Measurements from ENCODE around the gene ZNF823. TPM values are rescaled to one million over a fixed set of nuclear protein-coding genes. Genes with fewer than 3 reads are reported as not detected.

Gene ZNF823
- total and polyA plus RNA-seq, 9 of the 15 experiments (the other 6 are each of a cell fraction or from before 2014, with no cell fraction given), result 4.0 to 13.4 (median 6.1) TPM

DNA sequence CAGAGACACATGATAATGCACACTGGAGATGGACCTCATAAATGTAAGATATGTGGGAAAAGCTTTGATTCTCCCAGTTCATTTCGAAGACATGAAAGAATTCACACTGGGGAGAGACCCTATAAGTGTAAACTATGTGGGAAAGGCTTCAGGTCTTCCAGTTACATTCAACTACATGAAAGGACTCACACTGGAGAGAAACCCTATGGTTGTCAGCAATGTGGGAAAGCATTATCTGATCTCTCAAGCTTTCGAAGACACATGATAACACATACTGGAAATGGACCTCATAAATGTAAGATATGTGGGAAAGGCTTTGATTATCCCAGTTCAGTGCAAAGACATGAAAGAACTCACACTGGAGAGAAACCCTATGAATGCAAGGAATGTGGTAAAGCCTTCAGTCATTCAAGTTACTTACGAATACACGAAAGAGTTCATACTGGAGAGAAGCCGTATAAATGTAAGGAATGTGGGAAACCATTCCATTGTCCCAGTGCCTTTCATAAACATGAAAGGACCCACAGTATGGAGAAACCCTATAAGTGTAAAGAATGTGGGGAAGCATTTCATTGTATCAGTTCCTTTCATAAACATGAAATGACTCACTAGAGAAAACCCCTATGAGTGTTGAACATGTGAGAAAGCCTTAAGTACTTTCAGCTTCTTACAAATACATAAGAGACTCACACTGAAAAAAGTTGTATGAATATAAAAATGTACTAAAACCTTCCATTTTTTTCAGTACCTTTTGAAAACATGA, 42.7 kb upstream of the ZNF823 start (continued):
- TF ChIP-seq MAFK (IDR thresholded peaks at IDR 0.05; ENCODE audit: low read length) (no peak), ZC3H4 (CRISPR knock-in tag; IDR thresholded peaks at IDR 0.05; ENCODE audit: borderline replicate concordance) (no peak), EP300 (IDR thresholded peaks at IDR 0.05; ENCODE audit: low read length) (no peak), ZKSCAN8 (CRISPR knock-in tag; IDR thresholded peaks at IDR 0.05) (no peak), SIX5 (IDR thresholded peaks at IDR 0.05; ENCODE audit: borderline replicate concordance in 1 of 2, insufficient read depth in 1 of 2, low read depth in 1 of 2, low read length in 2 of 2) (no peak), ZEB2 (IDR thresholded peaks at IDR 0.05) (peak; percentile 90), RBM34 (IDR thresholded peaks at IDR 0.05; ENCODE audit: borderline replicate concordance, insufficient read depth, low read length) (no peak)
- TF ChIP-seq, protein P1, sequence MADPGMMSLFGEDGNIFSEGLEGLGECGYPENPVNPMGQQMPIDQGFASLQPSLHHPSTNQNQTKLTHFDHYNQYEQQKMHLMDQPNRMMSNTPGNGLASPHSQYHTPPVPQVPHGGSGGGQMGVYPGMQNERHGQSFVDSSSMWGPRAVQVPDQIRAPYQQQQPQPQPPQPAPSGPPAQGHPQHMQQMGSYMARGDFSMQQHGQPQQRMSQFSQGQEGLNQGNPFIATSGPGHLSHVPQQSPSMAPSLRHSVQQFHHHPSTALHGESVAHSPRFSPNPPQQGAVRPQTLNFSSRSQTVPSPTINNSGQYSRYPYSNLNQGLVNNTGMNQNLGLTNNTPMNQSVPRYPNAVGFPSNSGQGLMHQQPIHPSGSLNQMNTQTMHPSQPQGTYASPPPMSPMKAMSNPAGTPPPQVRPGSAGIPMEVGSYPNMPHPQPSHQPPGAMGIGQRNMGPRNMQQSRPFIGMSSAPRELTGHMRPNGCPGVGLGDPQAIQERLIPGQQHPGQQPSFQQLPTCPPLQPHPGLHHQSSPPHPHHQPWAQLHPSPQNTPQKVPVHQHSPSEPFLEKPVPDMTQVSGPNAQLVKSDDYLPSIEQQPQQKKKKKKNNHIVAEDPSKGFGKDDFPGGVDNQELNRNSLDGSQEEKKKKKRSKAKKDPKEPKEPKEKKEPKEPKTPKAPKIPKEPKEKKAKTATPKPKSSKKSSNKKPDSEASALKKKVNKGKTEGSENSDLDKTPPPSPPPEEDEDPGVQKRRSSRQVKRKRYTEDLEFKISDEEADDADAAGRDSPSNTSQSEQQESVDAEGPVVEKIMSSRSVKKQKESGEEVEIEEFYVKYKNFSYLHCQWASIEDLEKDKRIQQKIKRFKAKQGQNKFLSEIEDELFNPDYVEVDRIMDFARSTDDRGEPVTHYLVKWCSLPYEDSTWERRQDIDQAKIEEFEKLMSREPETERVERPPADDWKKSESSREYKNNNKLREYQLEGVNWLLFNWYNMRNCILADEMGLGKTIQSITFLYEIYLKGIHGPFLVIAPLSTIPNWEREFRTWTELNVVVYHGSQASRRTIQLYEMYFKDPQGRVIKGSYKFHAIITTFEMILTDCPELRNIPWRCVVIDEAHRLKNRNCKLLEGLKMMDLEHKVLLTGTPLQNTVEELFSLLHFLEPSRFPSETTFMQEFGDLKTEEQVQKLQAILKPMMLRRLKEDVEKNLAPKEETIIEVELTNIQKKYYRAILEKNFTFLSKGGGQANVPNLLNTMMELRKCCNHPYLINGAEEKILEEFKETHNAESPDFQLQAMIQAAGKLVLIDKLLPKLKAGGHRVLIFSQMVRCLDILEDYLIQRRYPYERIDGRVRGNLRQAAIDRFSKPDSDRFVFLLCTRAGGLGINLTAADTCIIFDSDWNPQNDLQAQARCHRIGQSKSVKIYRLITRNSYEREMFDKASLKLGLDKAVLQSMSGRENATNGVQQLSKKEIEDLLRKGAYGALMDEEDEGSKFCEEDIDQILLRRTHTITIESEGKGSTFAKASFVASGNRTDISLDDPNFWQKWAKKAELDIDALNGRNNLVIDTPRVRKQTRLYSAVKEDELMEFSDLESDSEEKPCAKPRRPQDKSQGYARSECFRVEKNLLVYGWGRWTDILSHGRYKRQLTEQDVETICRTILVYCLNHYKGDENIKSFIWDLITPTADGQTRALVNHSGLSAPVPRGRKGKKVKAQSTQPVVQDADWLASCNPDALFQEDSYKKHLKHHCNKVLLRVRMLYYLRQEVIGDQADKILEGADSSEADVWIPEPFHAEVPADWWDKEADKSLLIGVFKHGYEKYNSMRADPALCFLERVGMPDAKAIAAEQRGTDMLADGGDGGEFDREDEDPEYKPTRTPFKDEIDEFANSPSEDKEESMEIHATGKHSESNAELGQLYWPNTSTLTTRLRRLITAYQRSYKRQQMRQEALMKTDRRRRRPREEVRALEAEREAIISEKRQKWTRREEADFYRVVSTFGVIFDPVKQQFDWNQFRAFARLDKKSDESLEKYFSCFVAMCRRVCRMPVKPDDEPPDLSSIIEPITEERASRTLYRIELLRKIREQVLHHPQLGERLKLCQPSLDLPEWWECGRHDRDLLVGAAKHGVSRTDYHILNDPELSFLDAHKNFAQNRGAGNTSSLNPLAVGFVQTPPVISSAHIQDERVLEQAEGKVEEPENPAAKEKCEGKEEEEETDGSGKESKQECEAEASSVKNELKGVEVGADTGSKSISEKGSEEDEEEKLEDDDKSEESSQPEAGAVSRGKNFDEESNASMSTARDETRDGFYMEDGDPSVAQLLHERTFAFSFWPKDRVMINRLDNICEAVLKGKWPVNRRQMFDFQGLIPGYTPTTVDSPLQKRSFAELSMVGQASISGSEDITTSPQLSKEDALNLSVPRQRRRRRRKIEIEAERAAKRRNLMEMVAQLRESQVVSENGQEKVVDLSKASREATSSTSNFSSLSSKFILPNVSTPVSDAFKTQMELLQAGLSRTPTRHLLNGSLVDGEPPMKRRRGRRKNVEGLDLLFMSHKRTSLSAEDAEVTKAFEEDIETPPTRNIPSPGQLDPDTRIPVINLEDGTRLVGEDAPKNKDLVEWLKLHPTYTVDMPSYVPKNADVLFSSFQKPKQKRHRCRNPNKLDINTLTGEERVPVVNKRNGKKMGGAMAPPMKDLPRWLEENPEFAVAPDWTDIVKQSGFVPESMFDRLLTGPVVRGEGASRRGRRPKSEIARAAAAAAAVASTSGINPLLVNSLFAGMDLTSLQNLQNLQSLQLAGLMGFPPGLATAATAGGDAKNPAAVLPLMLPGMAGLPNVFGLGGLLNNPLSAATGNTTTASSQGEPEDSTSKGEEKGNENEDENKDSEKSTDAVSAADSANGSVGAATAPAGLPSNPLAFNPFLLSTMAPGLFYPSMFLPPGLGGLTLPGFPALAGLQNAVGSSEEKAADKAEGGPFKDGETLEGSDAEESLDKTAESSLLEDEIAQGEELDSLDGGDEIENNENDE (IDR thresholded peaks at IDR 0.05; ENCODE audit: low read depth, low read length), result no peak
- TF ChIP-seq, protein P2, sequence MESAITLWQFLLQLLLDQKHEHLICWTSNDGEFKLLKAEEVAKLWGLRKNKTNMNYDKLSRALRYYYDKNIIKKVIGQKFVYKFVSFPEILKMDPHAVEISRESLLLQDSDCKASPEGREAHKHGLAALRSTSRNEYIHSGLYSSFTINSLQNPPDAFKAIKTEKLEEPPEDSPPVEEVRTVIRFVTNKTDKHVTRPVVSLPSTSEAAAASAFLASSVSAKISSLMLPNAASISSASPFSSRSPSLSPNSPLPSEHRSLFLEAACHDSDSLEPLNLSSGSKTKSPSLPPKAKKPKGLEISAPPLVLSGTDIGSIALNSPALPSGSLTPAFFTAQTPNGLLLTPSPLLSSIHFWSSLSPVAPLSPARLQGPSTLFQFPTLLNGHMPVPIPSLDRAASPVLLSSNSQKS (CRISPR knock-in tag; IDR thresholded peaks at IDR 0.05), result no peak
- TF ChIP-seq, protein P3, sequence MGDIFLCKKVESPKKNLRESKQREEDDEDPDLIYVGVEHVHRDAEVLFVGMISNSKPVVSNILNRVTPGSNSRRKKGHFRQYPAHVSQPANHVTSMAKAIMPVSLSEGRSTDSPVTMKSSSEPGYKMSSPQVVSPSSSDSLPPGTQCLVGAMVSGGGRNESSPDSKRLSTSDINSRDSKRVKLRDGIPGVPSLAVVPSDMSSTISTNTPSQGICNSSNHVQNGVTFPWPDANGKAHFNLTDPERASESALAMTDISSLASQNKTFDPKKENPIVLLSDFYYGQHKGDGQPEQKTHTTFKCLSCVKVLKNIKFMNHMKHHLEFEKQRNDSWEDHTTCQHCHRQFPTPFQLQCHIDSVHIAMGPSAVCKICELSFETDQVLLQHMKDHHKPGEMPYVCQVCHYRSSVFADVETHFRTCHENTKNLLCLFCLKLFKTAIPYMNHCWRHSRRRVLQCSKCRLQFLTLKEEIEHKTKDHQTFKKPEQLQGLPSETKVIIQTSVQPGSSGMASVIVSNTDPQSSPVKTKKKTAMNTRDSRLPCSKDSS (IDR thresholded peaks at IDR 0.05; ENCODE audit: low read depth, partially characterized antibody), result peak; percentile 95

Data from K562 (cell line).